Neural cell (in vitro differentiated cells): ENCODE measurements around the gene YJEFN3. TPM values are rescaled to one million over a fixed set of nuclear protein-coding genes. Genes with fewer than 3 reads are reported as not detected.

Experiments used
- H2AFZ ChIP-seq: fragments of 200-600, 300-800 bp; sonication (generic), shearing (Covaris generic); 2 replicates; pipeline ENCODE4 v1.6.0; 2014; ENCODE audit warnings: low read depth, mild to moderate bottlenecking, antibody characterized with exemption, low read length, moderate library complexity
- H3F3A ChIP-seq: fragments of 200-600 bp; shearing (Covaris generic); 2 replicates; pipeline ENCODE4 v1.6.1; 2016; ENCODE audit warnings: mild to moderate bottlenecking, moderate library complexity, mixed read lengths, antibody characterized with exemption, low read length; ENCODE audit not compliant: insufficient read depth, poor library complexity, severe bottlenecking
- H3K27ac ChIP-seq: fragments of 200-600, 300-800 bp; sonication (generic), shearing (Covaris generic); 2 replicates; pipeline ENCODE4 v1.5.1; 2014; ENCODE audit warnings: mild to moderate bottlenecking, low read length, moderate library complexity
- H3K27me3 ChIP-seq: fragments of 300-800, 200-600 bp; sonication (generic), shearing (Covaris generic); 2 replicates; pipeline ENCODE4 v1.6.0; 2014; ENCODE audit warnings: mild to moderate bottlenecking, low read depth, low read length, moderate library complexity; ENCODE audit not compliant: insufficient read depth
- H3K36me3 ChIP-seq: fragments of 300-800, 200-600 bp; sonication (generic), shearing (Covaris generic); 2 replicates; pipeline ENCODE4 v1.5.1; 2014; ENCODE audit warnings: mild to moderate bottlenecking, antibody characterized with exemption, low read length, moderate library complexity; ENCODE audit not compliant: insufficient read depth
- H3K4me2 ChIP-seq: fragments of 300-800, 200-600 bp; sonication (generic), shearing (Covaris generic); 2 replicates; pipeline ENCODE4 v1.6.0; 2014; ENCODE audit warnings: mild to moderate bottlenecking, low read length
- H3K4me3 ChIP-seq: fragments of 300-800, 200-600 bp; sonication (generic), shearing (Covaris generic); 2 replicates; pipeline ENCODE4 v1.5.1; 2014; ENCODE audit warnings: mild to moderate bottlenecking, low read length, moderate library complexity
- H3K79me2 ChIP-seq: fragments of 200-600 bp; shearing (Covaris generic); replicated peaks from 2 replicates; pipeline ENCODE4 v1.6.0; 2014; ENCODE audit warnings: mild to moderate bottlenecking, low read length, moderate library complexity; ENCODE audit not compliant: insufficient read depth
- H3K9ac ChIP-seq: fragments of 300-800, 200-600 bp; sonication (generic), shearing (Covaris generic); 2 replicates; pipeline ENCODE4 v1.6.1; 2016; ENCODE audit warnings: mild to moderate bottlenecking, low read length, mixed read lengths
- H3K9me2 ChIP-seq: fragments of 200-600 bp; shearing (Covaris generic); 2 replicates; pipeline ENCODE4 v1.6.1; 2016; ENCODE audit warnings: mild to moderate bottlenecking, low read length, mixed read lengths; ENCODE audit not compliant: insufficient read depth
- H3K9me3 ChIP-seq: fragments of 200-600, 300-800 bp; sonication (generic), shearing (Covaris generic); 2 replicates; pipeline ENCODE4 v1.6.1; 2016; ENCODE audit warnings: mild to moderate bottlenecking, mixed run types, low read length, moderate library complexity, mixed read lengths
- H4K20me1 ChIP-seq: fragments of 200-600 bp; shearing (Covaris generic); 2 replicates; pipeline ENCODE4 v1.6.1; 2016; ENCODE audit warnings: mild to moderate bottlenecking, mixed run types; ENCODE audit not compliant: insufficient read depth
- CTCF ChIP-seq: fragments of 450-650 bp; IDR thresholded peaks from 2 replicates; pipeline ENCODE4 v1.5.1; 2014; ENCODE audit warnings: antibody characterized with exemption, mild to moderate bottlenecking, moderate library complexity; ENCODE audit not compliant: poor library complexity, severe bottlenecking
- EP300 ChIP-seq: fragments of 450-650 bp; conservative IDR thresholded peaks from 2 replicates; pipeline ENCODE4 v1.6.1; 2014; ENCODE audit warnings: antibody characterized with exemption, mild to moderate bottlenecking, moderate library complexity; ENCODE audit not compliant: poor library complexity, severe bottlenecking
- EZH2 ChIP-seq: fragments of 200-600, 300-800 bp; shearing (Covaris generic), sonication (generic); IDR thresholded peaks from 2 replicates; pipeline ENCODE4 v1.6.1; 2014; ENCODE audit warnings: antibody characterized with exemption, low read length, borderline replicate concordance, mild to moderate bottlenecking; ENCODE audit not compliant: insufficient read depth, poor library complexity, severe bottlenecking
- MXI1 ChIP-seq: fragments of 450-650 bp; conservative IDR thresholded peaks from 2 replicates; pipeline ENCODE4 v1.6.1; 2014; ENCODE audit warnings: antibody characterized with exemption, mild to moderate bottlenecking; ENCODE audit not compliant: poor library complexity, severe bottlenecking
- POLR2AphosphoS5 ChIP-seq: IDR thresholded peaks from 2 replicates; pipeline ENCODE4 v1.6.1; 2012
- RAD21 ChIP-seq: fragments of 450-650 bp; conservative IDR thresholded peaks from 2 replicates; pipeline ENCODE4 v1.6.1; 2014; ENCODE audit warnings: antibody characterized with exemption, mild to moderate bottlenecking, moderate library complexity
- SMC3 ChIP-seq: fragments of 450-650 bp; conservative IDR thresholded peaks from 2 replicates; pipeline ENCODE4 v1.6.1; 2014; ENCODE audit warnings: antibody characterized with exemption, mild to moderate bottlenecking, moderate library complexity; ENCODE audit not compliant: poor library complexity
- TAF1 ChIP-seq: IDR thresholded peaks from 2 replicates; pipeline ENCODE4 v1.6.1; 2012; ENCODE audit warnings: low read depth
- polyA plus RNA-seq: library from polyadenylated mRNA; depleted of rRNA; stranded (reverse); fragments of >200 nt; gene quantifications from 2 replicates; pipeline ENCODE4 v1.2.3, GENCODE V29; 2014
- TF ChIP-seq, protein P1 (sequence below): IDR thresholded peaks from 2 replicates; pipeline ENCODE4 v1.6.1; 2012; ENCODE audit warnings: borderline replicate concordance

Gene YJEFN3
- polyA plus RNA-seq, 1 donor from 2014 or later: 26.9 TPM

- TF ChIP-seq MXI1 (no peak), EP300 (no peak), CTCF (no peak), POLR2AphosphoS5 (no peak), EZH2 (no peak), SMC3 (no peak), TAF1 (no peak), RAD21 (no peak)
- TF ChIP-seq, protein P1, sequence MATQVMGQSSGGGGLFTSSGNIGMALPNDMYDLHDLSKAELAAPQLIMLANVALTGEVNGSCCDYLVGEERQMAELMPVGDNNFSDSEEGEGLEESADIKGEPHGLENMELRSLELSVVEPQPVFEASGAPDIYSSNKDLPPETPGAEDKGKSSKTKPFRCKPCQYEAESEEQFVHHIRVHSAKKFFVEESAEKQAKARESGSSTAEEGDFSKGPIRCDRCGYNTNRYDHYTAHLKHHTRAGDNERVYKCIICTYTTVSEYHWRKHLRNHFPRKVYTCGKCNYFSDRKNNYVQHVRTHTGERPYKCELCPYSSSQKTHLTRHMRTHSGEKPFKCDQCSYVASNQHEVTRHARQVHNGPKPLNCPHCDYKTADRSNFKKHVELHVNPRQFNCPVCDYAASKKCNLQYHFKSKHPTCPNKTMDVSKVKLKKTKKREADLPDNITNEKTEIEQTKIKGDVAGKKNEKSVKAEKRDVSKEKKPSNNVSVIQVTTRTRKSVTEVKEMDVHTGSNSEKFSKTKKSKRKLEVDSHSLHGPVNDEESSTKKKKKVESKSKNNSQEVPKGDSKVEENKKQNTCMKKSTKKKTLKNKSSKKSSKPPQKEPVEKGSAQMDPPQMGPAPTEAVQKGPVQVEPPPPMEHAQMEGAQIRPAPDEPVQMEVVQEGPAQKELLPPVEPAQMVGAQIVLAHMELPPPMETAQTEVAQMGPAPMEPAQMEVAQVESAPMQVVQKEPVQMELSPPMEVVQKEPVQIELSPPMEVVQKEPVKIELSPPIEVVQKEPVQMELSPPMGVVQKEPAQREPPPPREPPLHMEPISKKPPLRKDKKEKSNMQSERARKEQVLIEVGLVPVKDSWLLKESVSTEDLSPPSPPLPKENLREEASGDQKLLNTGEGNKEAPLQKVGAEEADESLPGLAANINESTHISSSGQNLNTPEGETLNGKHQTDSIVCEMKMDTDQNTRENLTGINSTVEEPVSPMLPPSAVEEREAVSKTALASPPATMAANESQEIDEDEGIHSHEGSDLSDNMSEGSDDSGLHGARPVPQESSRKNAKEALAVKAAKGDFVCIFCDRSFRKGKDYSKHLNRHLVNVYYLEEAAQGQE: no peak
- no peaks in the 10 kb centered on the region for H3K9me3 ChIP-seq
- H3K9ac ChIP-seq: no peak overlapping the region
- peaks cover 5% of the 10 kb centered on the region for H3K36me3 ChIP-seq
- H3K27me3 ChIP-seq: no peaks in the 10 kb centered on the region
- H3K79me2 ChIP-seq: no peaks in the 10 kb centered on the region
- H3F3A ChIP-seq: no peaks in the 10 kb centered on the region
- no peak overlapping the region for H3K27ac ChIP-seq
- no peak overlapping the region for H2AFZ ChIP-seq
- H4K20me1 ChIP-seq: no peaks in the 10 kb centered on the region
- no peak overlapping the region for H3K4me2 ChIP-seq
- H3K9me2 ChIP-seq: no peaks in the 10 kb centered on the region
- H3K4me3 ChIP-seq: no peak overlapping the region
These were observed 20.5 kb upstream of the YJEFN3 start for GRCh38 chr19:19508217-19508616.

GRCh38 chr19:19510432-19510831 lies 18.3 kb upstream of the YJEFN3 start:
- H3K9me3 ChIP-seq: no peaks in the 10 kb centered on the region
- no peak overlapping the region for H3K27ac ChIP-seq
- no peak for TF ChIP-seq CTCF
- TF ChIP-seq POLR2AphosphoS5: no peak
- TF ChIP-seq, protein P1: no peak
- no peak for TF ChIP-seq EP300
- TF ChIP-seq RAD21: no peak
- TF ChIP-seq MXI1: no peak
- no peak for TF ChIP-seq TAF1
- no peak for TF ChIP-seq EZH2
- no peak for TF ChIP-seq SMC3
- no peak overlapping the region for H3K4me2 ChIP-seq
- no peaks in the 10 kb centered on the region for H3K79me2 ChIP-seq
- H4K20me1 ChIP-seq: no peaks in the 10 kb centered on the region
- no peak overlapping the region for H3K9ac ChIP-seq
- H3F3A ChIP-seq: no peaks in the 10 kb centered on the region
- no peaks in the 10 kb centered on the region for H3K9me2 ChIP-seq
- peaks cover 3% of the 10 kb centered on the region for H3K36me3 ChIP-seq
- no peak overlapping the region for H2AFZ ChIP-seq
- no peaks in the 10 kb centered on the region for H3K27me3 ChIP-seq
- H3K4me3 ChIP-seq: no peak overlapping the region
